GM19239 (cell line): ENCODE results near the gene IQSEC1.

Experiments used
- DNase-seq: peaks from one replicate; pipeline ENCODE4 v3.0.0; 2011; ENCODE audit warnings: low spot score; ENCODE audit not compliant: insufficient read length
- FAIRE-seq: peaks from 2 replicates; lab custom pipeline; 2011; peaks lifted over from hg19 to GRCh38; lab: Jason Lieb, UNC

Gene IQSEC1

DNA sequence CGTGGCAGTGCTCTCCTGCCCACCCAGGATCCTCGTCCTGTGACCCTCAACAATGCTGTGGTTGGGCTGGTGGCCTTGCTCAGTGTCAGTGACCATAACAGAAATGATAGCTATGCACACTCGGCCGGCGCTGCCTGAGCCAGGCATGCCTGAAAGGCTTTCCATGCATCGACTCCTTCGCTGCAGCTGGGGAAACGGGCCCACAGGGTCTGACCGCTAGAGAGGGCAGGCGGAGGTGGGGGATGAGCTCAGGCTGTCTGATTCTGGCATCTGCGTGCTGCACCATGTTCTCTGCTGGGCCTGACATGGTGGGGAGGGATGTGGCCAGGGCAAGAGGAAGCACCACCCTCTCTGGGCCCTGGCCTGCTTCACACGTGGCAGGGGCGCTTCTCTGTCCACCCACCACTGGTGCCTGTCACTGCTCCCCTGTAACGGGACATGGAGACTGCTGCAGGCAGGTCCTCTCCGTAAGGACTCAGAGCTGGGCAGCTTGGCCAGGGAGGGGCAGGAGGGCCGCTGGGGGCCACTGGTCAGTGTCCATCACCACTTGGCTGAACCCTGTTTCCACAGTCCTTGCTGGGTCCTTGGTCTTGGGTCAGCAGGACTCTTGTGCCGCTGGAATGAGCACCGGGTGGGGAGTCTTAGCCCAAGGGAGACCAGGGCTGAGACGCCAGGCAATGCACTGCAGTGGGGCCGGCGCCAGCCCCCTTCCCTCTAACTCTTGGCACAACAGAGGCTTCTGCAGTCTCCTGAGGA lies 167.7 kb downstream of the IQSEC1 start:
- DNase-seq (no peak), FAIRE-seq (no peak)

DNA sequence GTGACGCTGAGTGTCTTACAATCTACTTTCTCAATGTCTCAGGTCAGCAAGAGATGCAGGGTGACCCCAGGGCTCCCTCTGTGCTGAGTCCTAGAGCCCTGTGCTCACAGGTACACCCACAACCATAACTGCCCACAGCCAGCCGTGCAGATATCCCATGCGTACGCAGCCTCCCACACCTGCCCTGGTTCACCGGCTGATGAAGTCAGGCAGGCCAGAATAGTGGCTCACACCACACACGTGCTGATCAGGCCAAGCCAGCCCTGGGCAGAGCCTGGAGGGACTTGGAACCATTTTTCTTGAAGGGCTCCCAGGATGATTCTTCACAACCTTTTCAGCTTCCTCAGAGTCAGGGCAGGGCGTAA lies 168.3 kb downstream of the IQSEC1 start:
- no peak for DNase-seq
- no peak for FAIRE-seq

DNA sequence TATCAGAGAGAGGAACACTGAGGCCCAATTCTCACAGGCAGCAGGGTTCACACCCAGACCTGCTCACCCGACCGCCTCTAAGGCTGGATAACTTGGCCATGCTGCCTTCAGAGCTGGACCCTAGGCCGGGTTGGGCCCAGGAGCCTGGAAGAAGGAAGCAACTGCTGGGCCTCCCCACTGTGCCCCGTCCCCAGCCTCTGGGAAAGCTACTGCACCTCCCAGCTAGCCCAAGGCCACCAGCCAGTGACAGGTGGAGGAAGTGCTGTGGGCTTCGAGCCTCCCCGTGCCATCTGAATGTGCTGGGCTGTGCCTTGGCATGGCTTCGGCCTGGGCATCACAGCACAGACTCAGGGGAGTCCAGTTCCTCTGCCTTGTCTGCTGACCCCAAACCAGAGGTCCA lies 169.3 kb downstream of the IQSEC1 start:
- no peak for FAIRE-seq

DNA sequence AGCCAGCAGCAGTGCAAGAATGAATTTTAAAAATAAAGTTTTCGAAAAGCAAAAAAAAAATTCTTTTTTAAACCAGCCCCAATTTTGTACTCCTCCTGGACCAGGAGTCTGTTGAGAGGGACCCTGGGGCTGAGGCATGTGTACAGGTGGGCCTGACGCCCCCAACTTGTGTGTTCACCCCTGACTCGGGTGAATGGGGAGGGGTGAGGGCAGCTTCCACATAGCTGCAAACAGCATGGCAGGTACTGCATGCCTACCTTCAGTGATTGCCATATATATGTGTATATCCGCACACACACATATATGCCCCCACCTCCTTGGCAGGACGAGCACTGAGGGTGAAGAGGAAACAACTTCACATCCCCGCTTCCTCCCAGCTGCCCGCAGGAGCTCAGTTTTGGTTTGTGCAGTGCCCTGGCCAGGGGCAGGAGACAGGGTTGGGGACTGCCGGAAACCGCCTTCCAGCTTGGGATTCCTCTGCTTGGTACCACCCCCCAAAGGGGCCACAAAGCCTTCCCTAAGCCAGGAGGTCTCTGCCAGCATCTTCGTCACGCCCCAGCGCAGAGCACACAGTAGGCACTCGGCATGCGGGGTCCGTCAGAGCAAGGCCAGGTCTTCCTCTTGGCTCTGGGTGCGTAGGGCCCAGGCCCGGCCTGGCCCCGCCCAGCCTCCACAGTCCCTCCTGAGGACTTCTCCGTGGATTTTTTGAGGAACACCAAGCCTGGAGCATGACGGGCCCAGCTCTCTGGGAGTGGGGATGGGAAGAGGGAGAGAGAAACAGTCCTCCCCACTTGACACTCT lies 170.0 kb downstream of the IQSEC1 start:
- DNase-seq (no peak), FAIRE-seq (no peak)

More for the DNA sequence above, 169.3 kb downstream of the IQSEC1 start:
- no peak for DNase-seq

DNA sequence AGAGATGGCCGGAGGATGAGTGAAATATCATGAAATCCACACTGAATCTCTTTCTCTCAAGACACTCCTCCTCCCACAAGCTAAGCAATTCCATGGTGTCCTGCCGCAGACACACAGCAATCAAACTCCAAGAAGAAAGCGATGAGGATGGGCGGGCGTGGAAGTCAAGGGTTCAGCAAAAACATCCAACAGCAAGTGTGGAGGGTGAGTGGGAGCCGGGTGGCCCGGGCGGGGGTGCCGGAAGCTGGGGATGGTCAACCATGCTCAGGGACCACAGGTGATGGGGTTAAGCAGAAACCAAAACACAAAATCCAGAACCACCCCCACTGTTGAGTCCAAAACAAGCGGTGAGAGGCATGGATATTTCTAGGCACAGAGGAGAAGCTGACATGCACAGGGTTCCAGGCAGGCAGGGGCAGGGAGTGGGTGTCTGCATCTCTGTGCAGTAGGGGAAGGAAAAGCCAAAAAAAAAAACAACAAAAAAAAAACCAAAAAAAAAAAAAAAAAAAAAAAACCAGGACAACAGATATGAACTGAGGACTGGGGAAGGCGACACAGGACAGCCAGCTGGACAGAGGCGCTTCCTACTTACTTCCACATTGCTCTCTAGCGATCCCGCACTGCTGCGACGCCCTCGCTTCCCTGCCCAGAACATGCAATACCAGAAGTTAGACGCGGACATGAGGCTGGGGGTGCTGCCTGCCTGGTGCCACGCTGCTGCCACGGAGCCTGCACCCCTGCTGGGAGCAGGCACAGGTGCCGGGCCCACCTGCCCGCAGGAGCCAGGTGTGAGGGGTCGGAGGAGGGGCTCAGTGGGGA lies 170.8 kb downstream of the IQSEC1 start:
- FAIRE-seq (no peak), DNase-seq (no peak)

DNA sequence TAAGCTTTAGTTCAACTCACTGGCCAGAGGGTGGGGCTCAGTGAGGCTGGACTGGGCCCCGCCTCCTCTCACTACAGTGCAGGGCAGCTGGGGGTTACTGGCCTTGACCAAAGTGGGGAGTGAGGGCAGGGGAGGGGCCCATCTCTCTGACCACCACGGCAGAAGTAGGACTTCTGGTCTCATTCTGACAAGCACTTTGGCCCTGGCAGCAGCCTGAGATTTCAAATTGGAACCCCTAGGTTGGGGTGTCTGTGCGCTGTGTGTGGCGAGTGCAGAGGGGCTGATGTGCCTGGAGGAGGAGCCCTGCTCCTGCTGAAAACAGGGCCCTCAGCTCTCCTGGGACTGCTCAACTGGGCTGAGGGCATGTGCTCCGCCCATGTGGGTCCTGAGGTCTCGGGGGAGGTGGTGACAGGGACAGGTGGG lies 171.6 kb downstream of the IQSEC1 start:
- DNase-seq (no peak), FAIRE-seq (no peak)

DNA sequence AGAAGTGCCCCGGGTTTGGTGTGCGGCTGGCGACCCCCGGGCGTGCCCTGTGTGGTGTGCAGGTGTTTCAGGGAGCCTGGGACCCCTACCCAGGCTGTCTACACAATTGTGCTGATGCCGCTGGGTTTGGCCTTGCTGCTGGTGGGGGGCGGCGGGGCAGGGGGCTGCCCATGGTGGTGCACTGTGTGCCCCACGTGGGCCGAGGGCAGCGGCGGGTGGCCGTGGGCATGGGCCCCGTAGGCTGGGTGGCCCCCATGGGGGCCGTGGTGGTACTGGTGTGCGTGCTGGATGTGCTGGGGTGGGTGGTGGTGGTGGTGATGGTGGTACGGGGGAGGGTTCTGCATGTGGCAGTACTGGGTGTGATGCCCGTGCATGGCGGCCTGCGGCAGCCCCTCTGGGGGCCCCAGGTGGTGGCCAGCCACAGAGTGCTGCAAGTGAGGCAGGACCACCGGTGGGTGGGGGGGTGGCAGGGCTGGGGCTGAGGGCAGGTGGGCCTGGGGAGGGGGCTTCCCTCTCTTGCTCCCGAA lies 172.3 kb downstream of the IQSEC1 start:
- FAIRE-seq (no peak), DNase-seq (no peak)

DNA sequence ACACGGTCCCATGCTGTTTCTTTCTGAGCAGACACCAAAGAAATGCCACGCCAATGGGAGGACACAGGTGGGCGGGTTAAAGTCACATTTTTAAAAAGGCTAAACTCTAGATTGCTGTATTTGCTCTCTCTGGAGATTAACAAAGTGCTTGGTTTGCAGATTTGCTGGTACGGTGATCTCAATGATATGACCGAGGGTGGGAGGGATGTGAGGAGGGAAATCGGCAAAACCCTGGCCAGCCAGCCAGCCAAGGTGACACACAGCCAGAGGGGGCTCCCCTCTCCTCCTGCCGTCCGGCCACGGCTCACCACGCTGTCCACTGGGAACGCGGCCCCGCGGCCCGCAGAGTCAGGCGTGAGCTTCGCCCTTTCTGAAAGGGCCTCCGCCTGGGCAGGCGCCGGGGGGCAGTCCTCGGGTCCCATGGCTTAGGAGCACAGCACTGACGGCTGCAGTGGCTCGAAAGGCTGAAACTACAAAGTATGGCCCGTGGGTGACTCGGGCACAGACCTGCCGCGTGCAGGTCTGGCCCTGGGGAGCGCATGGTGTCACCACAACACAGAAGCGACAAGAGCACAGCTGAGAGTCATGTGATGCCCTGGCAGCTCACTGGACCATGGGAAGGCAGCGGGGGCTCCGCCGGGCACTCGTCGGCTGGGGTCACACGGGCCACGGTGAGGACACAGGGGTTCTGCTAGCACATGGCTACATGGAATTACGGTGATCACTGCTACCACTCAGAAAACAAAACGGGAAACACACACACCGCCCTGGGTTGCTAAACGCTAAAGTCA lies 174.1 kb downstream of the IQSEC1 start:
- FAIRE-seq: no peak
- no peak for DNase-seq

DNA sequence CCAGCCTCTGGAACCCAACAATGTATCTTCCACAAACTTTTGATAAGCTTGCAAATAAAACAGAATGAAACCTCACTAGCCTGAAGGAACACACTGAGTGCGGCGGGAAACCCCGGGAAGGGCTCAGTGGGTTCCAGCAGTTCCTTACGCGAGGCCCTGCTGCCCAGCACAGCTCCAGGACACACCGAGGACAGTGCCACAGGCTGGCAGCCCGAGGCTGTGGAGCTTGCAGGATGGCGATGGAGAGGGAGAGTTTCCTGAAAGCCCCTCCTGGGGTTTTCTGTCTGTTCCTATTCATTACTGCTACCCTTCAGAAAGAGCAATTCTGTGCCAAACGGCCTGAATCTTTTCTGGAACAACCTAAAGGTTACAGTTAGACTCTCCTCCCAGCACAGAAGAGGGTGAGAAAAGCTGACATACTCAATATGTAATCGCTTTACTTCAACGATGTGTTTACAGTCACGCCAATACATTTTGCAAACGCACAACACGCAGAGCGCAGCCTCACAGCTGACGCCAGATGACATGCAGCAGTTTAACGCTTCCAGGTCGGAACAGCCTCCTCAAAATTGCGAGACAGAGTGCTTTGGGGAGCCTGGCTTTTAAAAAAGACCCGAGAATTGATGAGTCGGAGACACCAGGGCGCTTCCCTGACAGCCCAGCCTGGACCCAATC lies 174.8 kb downstream of the IQSEC1 start:
- FAIRE-seq (no peak), DNase-seq (no peak)

DNA sequence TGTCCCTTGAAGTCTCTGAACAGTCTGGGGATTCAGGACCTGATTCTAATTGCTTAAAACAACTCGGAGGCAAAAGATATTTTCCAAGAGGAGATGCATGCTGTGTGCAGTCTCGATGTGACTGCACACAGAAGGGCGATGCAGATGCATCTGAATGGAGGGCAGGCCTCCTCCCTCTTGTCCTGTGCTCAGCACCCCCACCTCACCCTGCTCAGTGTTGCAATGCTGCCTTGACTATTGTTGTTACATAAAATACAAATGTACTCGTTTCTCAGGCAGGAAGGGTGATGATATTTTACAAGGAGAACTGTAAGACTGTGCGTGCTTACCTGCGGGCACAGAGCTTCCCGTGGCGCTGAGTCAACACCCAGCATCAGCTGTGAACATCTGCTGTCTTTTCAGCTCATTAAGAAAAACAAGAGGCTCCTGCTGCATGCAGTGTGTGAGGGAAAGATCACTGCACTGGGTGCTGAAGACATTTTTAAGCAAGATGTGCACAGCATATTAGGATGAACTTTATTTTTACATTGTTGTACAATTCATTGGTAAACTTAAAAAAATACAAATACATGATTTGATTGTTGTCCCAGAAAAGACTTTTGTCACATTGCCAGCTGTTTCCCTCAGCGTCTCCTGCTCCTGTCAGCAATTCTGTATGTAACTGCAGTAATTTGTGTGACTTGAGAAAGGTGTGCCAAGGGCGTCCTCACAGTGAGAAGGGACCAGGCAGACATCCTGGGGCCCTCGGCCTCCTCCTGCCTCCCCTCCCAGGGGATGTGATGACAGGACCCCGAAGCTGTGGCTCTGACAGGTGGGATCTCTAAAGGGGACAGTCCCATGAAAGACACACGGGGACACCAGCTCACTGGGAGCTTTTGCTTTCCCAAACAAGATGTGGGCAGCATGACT lies 175.6 kb downstream of the IQSEC1 start:
- no peak for DNase-seq
- FAIRE-seq: no peak

DNA sequence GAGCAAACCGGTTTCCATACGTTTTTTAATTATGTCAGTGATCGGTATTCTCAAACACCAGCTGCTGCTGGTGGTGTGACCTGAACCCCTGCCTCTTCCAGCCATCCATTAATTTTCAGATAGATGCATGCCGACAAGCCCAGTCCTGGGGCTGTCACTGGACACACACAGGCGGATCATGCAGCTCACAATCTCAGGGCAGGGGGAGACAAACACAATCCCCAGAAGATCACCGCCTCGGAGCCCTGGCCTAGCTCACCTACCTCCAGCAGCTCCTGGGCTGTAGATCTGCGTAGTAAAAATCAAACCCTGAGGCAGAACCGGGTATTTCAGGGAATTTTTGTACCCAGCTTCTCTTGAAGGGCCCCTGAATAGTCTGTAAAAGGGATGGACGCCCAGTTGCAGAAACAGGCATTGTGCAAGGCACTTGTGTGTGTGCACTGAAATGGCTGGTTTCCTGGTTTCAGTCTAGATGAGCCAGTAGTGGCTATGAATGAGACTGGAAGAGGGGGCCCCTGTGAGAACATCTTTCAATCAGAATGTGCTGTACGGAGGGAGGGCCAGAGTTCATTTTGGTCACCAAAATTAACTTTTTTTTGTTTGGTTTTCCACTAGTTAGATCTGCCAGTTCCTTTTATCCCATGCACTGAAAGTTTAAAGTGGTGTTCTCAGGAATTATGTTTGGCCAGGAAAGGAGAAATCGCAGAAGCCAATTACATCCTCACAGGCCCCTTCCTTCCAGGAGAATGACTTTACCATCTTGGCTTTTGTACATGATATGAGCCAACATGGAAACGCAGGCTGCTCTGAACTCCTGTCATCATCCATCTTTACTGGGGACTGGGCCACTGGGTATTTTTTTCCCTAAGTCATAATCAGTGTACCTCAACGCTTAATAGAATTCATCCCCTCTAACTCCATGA lies 176.9 kb downstream of the IQSEC1 start:
- no peak for FAIRE-seq
- no peak for DNase-seq

DNA sequence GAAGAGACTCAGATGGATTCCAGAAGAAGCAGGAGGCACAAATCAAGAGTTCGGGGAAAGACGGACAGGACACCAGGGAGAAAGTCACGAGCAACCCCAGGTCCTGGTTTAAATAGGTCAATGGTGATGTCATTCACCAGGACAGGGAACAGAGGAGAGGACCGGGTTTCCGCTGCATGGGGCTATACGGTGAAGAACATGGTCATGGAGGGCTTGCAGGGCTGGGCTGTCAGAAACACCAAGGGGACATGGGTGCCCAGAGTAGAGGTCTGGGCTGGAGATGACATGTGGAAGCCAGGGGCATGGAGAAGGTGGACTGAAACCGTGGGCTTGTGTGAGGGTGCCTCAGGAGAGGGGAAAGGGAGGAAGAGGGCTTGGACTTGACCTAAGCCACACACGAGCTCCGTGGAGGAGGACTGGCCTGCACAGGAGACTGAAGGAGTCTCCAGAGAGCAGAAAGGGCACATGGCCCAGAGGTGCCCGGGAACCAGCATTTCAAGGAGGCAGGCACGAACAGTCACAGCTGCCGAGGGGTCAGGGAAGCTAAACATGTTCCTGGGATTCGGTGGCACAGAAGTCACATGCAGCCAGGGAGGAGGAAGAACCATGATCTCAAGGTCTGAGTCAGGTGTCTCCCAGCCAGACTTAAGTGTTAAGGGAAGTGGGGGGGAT lies 177.7 kb downstream of the IQSEC1 start:
- FAIRE-seq (no peak), DNase-seq (no peak)

DNA sequence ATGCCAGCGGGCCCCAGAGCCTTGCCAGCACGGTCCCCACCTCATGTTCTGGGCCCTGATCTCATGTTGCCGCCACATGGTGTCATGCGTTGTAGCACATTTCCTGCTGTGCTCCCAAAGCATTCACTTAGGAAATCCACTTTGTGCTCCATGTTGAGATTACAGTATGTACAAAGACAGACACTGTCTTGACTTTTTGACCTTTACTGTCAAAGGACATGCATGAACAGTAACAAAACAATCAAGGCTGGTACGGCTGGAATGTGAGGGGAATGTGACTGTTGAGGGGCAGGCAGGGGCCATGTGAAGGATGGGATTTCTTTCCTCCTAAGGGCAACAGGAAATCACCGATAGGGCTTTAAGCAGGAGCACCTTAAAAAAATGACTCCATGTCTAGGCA lies 178.6 kb downstream of the IQSEC1 start:
- DNase-seq (no peak), FAIRE-seq (no peak)

DNA sequence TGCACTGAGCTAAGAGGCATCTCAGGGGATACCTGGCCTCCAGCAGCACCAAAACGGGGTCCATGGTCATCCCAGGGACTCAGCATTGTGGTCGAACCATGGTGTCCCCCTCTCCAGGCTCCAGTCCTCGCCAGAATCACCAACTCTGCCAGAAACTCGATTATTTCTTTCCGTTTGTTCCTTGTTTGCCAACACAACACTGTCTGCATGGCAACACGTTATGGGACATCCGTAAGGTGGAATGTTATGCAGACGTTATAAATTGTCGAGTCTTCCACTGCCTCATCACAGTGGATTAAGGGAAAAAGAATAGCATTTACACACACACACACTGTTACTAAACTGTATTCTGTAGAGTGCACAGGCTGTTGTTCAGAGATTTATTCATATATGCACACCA lies 179.4 kb downstream of the IQSEC1 start:
- no peak for DNase-seq
- no peak for FAIRE-seq

DNA sequence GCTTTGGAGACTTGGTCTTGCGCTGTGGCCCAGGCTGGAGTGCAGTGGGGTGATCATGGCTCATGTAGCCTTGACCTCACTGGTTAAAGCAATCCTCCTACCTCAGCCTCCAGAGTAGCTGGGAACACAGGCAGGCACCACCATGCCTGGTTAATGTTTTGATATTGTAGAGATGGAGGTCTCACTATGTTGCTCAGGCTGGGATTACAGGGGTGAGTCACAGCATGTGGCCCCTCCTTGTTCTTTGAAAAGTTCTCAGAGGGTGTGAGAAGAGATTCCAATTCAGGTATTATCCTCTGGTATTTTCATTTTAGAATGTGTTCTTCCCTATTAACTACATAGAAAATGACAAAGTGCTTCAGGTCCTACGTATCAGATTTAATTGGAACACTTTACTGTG lies 180.0 kb downstream of the IQSEC1 start:
- no peak for FAIRE-seq
- no peak for DNase-seq

DNA sequence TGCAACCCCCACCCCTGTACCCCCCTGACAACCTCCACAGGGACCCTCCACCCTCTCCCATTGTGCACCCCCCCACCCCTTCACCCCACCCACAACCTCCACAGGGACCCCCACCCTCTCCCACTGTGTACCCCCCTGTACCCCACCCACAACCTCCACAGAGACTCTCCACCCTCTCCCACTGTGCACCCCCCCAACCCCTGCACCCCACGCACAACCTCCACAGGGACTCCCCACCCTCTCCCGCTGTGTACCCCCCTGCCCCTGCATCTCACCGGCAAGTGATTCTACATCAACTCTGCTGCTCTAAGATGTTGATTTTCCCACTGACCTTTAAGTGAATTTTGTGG lies 180.4 kb downstream of the IQSEC1 start:
- FAIRE-seq (no peak), DNase-seq (no peak)
